Stomach smooth muscle (tissue), 2 donors: ENCODE measurements around the gene EYA2.

Experiments used
- H3K27ac ChIP-seq: one replicate; pipeline ENCODE4 v1.7.0; 2013; ENCODE audit warnings: mild to moderate bottlenecking, low read length, inconsistent platforms
- H3K27me3 ChIP-seq, 2 donors: one replicate each; pipeline ENCODE4 v1.7.0; 2013; ENCODE audit warnings: low read length in 2 of 2; ENCODE audit not compliant: insufficient read depth in 2 of 2, control insufficient read depth in 1 of 2
- H3K36me3 ChIP-seq, 2 donors: one replicate each; pipeline ENCODE4 v1.7.0; 2013; ENCODE audit warnings: low read length in 2 of 2; ENCODE audit not compliant: control insufficient read depth in 2 of 2, insufficient read depth in 2 of 2
- H3K4me1 ChIP-seq: one replicate; pipeline ENCODE4 v1.7.0; 2013; ENCODE audit warnings: low read length; ENCODE audit not compliant: control insufficient read depth, insufficient read depth
- H3K4me3 ChIP-seq, 2 donors: one replicate each; pipeline ENCODE4 v1.7.0; 2013; ENCODE audit warnings: low read length in 2 of 2
- H3K9ac ChIP-seq, 2 donors: one replicate each; pipeline ENCODE4 v1.7.0; 2013; ENCODE audit warnings: low read length in 2 of 2, mild to moderate bottlenecking in 1 of 2
- H3K9me3 ChIP-seq, 2 donors: one replicate each; pipeline ENCODE4 v1.7.0; 2013; ENCODE audit warnings: low read length in 2 of 2; ENCODE audit not compliant: control insufficient read depth in 2 of 2
- donor health status: healthy.
- donor health status: Pancreatic carcinoma.

EYA2 gene

GRCh38 chr20:47007826-47008655, 113.4 kb downstream of the EYA2 start:
- peaks cover 0 to 6% of the 10 kb centered on the region in 2 donors for H3K9me3 ChIP-seq

DNA sequence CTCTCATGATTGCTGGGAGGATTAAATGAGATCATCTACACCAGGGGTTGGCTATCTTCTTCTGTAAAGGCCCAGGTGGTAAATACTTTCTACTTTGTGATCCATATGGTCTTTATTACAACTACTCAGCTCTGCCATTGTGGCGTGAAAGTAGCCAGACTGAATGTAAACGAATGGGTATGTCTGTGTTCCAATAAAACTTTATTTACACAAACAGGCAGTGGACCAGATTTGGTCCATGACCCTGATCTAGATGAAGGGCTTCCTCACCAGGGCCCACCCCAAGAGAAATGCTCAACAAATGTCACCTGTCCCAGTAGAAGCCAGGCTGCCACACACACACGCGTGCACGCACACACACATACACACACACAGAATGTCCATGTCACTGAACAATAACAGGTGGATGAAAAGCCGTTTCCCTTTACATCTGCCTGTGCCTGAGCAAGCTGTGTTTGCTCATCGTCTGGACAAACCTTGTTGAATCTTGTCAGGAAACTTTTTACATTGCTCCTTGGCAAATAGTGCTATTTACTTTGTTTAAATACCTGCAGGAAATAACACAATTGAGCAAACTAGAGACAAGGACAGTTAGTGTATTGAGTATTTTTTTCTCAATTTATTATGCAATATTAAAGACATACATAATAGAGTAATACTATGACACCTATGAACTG, 114.3 kb downstream of the EYA2 start:
- no peaks in the 10 kb centered on the region for H3K36me3 ChIP-seq
- peaks cover 9 to 14% of the 10 kb centered on the region in 2 donors for H3K27me3 ChIP-seq
- no peak overlapping the region for H3K4me3 ChIP-seq
- no peak overlapping the region for H3K9ac ChIP-seq
- H3K27ac ChIP-seq = no peak overlapping the region
- H3K4me1 ChIP-seq = no peaks in the 10 kb centered on the region
- H3K9me3 ChIP-seq = peaks cover 0 to 6% of the 10 kb centered on the region in 2 donors

More at GRCh38 chr20:47007826-47008655, 113.4 kb downstream of the EYA2 start:
- H3K9ac ChIP-seq = no peak overlapping the region
- no peaks in the 10 kb centered on the region for H3K4me1 ChIP-seq
- peaks cover 9 to 11% of the 10 kb centered on the region in 2 donors for H3K27me3 ChIP-seq
- H3K27ac ChIP-seq = no peak overlapping the region
- no peak overlapping the region for H3K4me3 ChIP-seq
- no peaks in the 10 kb centered on the region for H3K36me3 ChIP-seq

DNA sequence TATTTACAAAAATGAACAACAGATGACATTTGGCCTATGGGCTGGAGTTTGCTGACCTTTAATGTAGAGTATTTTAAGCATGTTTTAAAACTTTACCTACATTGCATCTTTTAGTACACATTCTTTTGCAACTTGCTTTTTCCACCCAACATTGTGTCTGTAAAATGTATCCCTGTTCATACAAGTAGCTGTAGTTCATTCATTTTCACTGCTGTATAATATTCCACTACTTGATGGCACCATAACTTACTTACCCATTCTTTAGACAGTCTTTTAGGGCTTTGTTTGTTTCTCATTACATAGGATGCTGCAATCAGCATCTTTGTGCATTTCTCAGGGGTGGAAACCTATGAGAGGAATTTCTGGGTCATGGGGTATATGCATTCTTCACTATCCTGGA, 115.1 kb downstream of the EYA2 start:
- Histone ChIP-seq H3K4me3 (no peak overlapping the region), H3K9me3 (peaks cover 0 to 2% of the 10 kb centered on the region in 2 donors)

DNA sequence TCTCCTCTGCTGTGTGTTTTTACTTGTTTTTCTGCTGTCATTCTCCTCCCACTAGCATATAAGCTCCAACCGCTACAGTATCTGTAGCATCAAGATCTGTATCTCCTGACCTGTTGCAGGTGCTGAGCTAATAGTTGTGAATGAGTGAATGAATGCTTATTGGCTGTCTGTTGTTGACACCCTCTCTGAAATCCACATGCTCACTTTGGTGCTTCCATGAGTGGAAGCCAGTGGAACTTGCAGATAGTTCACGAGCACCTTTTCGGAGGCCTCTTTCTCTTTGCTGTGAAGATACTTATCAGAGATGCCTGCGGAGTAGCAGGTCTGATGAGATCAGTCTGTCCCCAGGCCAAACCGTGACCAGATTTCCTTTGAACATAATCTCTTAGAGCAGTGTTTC, 117.3 kb downstream of the EYA2 start:
- H3K4me3 ChIP-seq = no peak overlapping the region
- no peaks in the 10 kb centered on the region for H3K9me3 ChIP-seq
- H3K36me3 ChIP-seq = no peaks in the 10 kb centered on the region
- H3K27me3 ChIP-seq = peaks cover 10 to 11% of the 10 kb centered on the region in 2 donors
- H3K9ac ChIP-seq = no peak overlapping the region
- no peaks in the 10 kb centered on the region for H3K4me1 ChIP-seq
- no peak overlapping the region for H3K27ac ChIP-seq

More for the DNA sequence above, 115.1 kb downstream of the EYA2 start:
- no peaks in the 10 kb centered on the region for H3K36me3 ChIP-seq
- no peak overlapping the region for H3K27ac ChIP-seq
- H3K27me3 ChIP-seq = peaks cover 9 to 14% of the 10 kb centered on the region in 2 donors
- no peaks in the 10 kb centered on the region for H3K4me1 ChIP-seq
- H3K9ac ChIP-seq = no peak overlapping the region

DNA sequence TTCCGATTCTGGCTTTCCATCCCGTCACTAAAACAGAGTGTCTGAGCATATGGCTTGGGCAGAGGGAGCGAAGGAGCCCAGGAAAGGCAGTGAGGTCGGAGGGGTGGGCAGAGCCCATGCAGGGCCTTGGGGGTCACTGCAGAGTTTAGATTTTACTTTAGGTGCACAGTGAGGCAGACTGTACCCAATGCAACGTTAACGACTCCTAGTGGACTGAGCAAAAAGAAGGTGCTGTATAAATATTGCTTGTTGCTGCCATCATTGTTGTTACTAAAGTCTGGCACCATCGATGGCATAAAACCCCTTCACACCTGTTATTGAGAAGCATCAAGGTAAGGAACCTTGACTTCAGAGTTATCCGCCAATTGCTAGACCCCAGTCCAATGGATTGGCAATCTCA, 119.0 kb downstream of the EYA2 start:
- no peaks in the 10 kb centered on the region for H3K4me1 ChIP-seq
- H3K27me3 ChIP-seq = peaks cover 2 to 12% of the 10 kb centered on the region in 2 donors
- no peaks in the 10 kb centered on the region for H3K36me3 ChIP-seq
- H3K9ac ChIP-seq = no peak overlapping the region
- no peaks in the 10 kb centered on the region for H3K9me3 ChIP-seq
- no peak overlapping the region for H3K4me3 ChIP-seq
- H3K27ac ChIP-seq = no peak overlapping the region

DNA sequence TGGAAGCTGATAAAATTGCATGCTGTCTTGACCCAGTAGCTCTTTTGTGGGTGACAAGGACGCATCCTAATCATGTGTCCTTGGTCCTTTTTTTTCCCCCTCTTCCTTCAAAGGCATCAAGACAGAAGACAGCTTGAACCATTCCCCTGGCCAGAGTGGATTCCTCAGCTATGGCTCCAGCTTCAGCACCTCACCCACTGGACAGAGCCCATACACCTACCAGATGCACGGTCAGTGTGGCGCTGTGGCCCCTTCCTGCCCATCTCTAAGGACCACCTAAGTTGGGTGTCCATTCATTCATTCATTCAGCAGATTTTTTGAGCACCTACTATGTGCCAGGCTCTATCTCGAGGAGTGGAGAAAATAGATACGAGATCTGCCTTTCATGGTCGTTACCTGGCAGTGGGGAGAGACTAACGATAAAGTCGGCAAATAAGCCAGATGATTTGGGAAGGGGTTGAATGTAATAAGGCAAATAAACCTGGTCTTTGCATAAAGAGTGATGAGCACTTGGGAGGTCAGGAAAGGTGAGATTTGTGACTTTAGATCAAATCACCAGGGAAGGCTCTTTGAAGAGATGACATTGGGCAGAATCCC, 121.5 kb downstream of the EYA2 start:
- Histone ChIP-seq H3K27ac (no peak overlapping the region), H3K4me3 (no peak overlapping the region), H3K4me1 (peaks cover 6% of the 10 kb centered on the region), H3K27me3 (peaks cover 2 to 15% of the 10 kb centered on the region in 2 donors), H3K36me3 (no peaks in the 10 kb centered on the region), H3K9ac (no peak overlapping the region), H3K9me3 (no peaks in the 10 kb centered on the region)

- H3K9me3 ChIP-seq = no peaks in the 10 kb centered on the region
- no peak overlapping the region for H3K9ac ChIP-seq
- peaks cover 6% of the 10 kb centered on the region for H3K4me1 ChIP-seq
- H3K4me3 ChIP-seq = no peak overlapping the region
- no peaks in the 10 kb centered on the region for H3K36me3 ChIP-seq
- no peak overlapping the region for H3K27ac ChIP-seq
- H3K27me3 ChIP-seq = peaks cover 2 to 10% of the 10 kb centered on the region in 2 donors
These were observed 123.7 kb downstream of the EYA2 start for GRCh38 chr20:47018381-47018780.

DNA sequence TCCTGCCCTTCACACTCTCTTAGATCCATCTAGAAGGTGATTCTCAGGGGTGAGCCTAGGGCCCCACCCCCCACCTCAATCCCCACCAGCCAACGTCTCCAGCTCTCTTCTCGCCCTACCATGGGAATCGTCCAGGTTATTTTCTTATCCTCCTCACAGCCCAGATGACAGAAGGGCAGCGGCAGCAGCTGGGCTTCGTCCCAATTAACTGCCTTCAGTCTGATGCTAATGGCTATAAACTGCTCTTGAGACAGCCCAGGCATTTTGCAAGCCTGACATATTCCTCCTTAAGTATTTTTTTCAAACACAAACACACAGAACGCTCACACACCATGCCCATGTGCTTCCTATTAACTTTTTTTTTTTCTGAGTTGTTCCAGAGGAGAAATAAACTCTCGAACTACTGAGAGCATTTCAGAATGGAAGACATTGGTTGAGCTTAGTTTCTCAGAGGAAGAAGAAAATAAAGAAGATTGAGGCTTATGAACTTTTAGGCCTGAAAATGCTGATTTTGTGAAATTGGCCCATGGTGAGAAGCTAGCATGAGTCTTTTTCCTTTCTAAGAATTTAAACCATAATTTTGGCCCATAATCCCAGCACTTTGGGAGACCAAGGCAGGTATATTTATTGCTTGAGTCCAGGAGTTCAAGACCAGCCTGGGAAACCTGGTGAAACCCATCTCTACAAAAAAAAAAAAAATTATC, 124.6 kb downstream of the EYA2 start:
- Histone ChIP-seq H3K4me3 (no peak overlapping the region), H3K27me3 (peaks cover 6 to 9% of the 10 kb centered on the region in 2 donors), H3K27ac (no peak overlapping the region), H3K9me3 (no peaks in the 10 kb centered on the region), H3K36me3 (no peaks in the 10 kb centered on the region), H3K4me1 (peaks cover 6% of the 10 kb centered on the region), H3K9ac (no peak overlapping the region)

DNA sequence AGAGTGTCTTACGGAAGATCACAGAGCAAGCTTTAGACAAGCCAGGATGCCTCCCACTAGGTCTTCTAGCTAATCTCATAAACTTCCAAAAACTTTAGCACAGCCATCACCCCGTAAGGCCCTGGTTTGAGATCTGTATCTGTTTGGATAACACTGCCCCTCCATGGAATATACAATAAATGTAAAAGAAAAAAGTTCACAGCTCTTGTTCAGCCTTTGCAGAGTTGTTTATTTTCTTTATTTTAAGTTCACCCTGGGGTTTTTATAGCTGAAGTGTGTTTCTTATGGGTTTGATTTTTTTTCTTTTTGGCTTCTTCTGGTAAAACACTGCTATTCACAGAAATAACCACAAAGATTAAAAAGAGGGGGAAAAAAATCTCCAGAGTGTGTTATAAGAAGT, 125.6 kb downstream of the EYA2 start:
- no peak overlapping the region for H3K4me3 ChIP-seq
- no peak overlapping the region for H3K27ac ChIP-seq
- H3K36me3 ChIP-seq = no peaks in the 10 kb centered on the region
- peaks cover 6% of the 10 kb centered on the region for H3K4me1 ChIP-seq
- no peak overlapping the region for H3K9ac ChIP-seq
- H3K9me3 ChIP-seq = no peaks in the 10 kb centered on the region
- peaks cover 10 to 16% of the 10 kb centered on the region in 2 donors for H3K27me3 ChIP-seq

- Histone ChIP-seq H3K9me3 (no peaks in the 10 kb centered on the region), H3K4me1 (peaks cover 6% of the 10 kb centered on the region), H3K27me3 (peaks cover 8 to 24% of the 10 kb centered on the region in 2 donors), H3K9ac (no peak overlapping the region), H3K4me3 (no peak overlapping the region), H3K27ac (no peak overlapping the region), H3K36me3 (no peaks in the 10 kb centered on the region)
These were observed 127.2 kb downstream of the EYA2 start for GRCh38 chr20:47021850-47022249.
